Lower leg skin (tissue), 3 donors: ENCODE results near the gene HOMER2.

Experiments
- POLR2A ChIP-seq, 2 donors: fragments of 450-650 bp; IDR thresholded peaks; one replicate each; pipeline ENCODE4 v1.6.1; 2016 to 2017; ENCODE audit warnings: antibody characterized with exemption in 2 of 2, mild to moderate bottlenecking in 1 of 2, moderate library complexity in 1 of 2
- TF ChIP-seq, protein P1 (sequence below), 3 donors: fragments of 450-650 bp; IDR thresholded peaks; one replicate each; pipeline ENCODE4 v1.5.1; 2016; ENCODE audit warnings: antibody characterized with exemption in 3 of 3, mild to moderate bottlenecking in 3 of 3, moderate library complexity in 2 of 3

DNA sequence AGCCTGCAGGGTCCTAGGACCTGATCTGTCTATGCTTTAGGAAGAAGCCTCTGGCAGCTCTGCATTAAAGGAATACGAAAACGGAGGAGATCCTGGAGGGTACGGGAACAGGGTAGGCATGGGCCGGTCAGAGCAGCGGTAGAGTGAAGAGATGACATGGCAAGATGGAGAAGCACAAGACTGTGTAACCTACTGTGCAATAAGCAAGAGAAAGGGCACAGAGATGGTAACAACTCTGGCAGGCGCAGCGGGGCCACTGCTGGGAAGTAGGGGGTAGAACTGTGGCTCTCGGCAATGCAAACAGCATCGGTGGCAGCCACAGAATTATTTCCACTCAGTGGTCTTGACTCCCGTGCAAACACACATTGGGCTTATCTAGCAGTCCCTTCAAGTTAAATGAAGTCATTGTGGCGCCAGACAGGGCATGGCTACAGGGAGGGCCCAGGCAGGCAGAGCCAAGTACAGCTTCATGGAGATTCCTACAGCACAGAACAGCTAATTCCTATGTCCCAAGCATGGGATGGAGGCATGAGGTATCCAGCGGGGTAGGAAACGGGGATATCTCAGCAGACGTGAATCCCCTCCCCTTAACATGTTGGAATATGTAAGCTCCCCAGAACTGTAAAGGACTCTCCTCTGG lies 114.3 kb downstream of the HOMER2 start:
- TF ChIP-seq, protein P1, sequence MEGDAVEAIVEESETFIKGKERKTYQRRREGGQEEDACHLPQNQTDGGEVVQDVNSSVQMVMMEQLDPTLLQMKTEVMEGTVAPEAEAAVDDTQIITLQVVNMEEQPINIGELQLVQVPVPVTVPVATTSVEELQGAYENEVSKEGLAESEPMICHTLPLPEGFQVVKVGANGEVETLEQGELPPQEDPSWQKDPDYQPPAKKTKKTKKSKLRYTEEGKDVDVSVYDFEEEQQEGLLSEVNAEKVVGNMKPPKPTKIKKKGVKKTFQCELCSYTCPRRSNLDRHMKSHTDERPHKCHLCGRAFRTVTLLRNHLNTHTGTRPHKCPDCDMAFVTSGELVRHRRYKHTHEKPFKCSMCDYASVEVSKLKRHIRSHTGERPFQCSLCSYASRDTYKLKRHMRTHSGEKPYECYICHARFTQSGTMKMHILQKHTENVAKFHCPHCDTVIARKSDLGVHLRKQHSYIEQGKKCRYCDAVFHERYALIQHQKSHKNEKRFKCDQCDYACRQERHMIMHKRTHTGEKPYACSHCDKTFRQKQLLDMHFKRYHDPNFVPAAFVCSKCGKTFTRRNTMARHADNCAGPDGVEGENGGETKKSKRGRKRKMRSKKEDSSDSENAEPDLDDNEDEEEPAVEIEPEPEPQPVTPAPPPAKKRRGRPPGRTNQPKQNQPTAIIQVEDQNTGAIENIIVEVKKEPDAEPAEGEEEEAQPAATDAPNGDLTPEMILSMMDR (IDR thresholded peaks at IDR 0.05), result no peak
- no peak for TF ChIP-seq POLR2A (IDR thresholded peaks at IDR 0.05)
